SHP77 treated with DMSO at 0.1 percent for 48 hours (cell line): Measurements from ENCODE around the gene KIF26B.
"Not testable (repeated sequence)": the region's sequence is repeated elsewhere in the genome, so short reads cannot be mapped to it uniquely, and the experiment has no call there.

Experiments
- DNase-seq: peaks from one replicate; lab custom pipeline; 2025; lab: John Stamatoyannopoulos, UW

The KIF26B gene

DNA sequence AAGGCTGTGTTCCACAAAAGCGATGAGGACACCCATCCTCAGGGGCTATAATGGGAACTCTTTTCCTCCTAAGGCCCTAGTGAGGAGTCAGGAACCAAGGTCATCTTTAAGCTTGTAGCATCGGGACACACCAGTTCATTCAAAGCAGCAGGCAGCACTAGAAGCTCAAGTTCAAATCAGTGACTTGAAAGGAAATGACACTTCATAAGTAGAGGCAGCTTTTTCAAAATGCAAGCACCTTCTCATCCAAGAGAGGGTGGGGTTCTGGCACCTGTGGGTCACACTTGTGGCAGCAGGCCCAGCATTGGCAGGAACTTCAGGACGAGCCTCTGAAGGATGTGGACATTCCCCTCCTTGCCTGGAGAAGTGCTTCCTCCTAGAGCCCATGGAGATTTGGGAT lies 496.3 kb downstream of the KIF26B start:
- no peak for DNase-seq

DNA sequence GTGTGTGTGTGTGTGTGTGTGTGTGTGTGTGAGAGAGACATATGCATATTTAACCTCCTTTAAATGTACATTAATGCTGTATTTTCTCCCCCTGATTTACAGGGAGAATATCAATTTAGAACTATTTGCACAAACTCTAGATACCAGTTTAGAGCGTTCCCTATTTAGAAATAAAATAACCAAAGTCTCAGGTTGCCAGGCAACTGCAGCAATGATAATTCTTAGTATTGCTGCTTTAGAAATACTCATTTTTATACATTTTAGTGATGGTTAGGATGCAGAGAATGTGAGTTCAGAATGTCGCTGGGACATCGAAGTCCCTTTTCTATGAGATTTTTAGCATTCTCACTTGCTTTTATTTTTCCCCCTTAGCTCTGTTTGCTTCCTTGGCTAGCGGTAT lies 497.3 kb downstream of the KIF26B start:
- DNase-seq = no peak

DNA sequence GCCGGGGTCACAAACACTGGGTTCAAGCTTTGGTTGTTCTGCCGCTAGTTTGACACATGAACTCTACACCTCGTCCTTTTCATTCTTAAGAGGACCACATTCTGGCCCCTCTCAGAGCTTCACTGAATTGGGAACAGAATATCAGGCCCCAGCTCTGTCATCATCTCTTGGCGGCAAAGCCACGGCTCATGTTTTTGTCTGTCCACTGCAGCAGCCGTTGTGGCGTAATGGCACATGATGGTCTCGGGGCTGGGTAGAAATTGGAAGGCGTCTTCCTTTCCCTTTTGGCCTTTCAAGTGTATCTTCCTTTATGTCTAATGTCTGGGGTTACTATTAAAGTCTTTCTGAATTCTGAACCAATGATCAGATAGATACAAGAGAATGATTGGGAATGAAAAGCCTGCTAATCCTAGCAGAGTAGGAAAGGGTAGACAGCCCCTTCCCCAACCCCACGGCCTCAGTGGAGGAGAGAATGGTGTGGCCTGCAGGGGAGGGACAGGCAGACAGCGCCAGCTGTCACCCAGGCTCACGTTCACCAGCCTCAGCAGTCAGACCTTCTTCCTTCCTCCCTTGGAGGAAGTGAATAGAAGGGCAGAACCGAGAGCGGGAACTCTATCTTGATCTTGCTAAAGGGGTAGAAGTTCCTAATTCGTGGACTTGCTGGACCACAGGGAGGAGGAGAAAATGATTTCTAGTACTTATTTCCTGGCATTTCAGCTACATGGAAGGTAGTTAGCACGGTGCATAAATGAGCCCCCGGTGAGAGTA lies 498.1 kb downstream of the KIF26B start:
- no peak for DNase-seq

DNA sequence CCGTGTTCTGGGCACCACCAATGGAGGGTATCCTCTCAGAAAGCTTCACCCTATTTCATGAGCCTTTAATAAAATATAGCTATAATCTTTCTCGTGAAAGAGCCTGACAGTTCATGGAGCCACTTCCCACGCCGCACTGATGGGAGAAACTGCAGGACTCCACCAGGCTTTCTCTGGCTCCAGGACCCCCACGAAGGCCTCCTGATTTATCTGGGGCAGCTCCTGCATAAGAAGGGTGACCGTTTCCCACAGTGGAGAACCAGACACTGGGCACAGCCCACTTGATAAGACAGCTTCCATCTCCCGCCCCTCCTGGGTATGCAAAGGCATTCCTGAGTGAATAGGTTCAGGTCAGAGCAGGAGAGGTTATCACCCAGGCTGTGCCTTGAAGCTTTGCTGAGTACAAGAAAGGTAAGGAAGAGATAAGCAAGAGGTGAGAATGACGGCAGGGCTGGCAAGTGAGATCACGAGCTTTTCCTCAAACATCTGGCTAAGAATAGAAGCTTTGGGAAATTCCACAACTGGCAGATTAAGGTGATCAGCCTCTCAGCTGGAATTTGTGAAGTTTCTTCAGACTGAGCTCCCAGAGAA lies 499.8 kb downstream of the KIF26B start:
- DNase-seq = no peak

DNA sequence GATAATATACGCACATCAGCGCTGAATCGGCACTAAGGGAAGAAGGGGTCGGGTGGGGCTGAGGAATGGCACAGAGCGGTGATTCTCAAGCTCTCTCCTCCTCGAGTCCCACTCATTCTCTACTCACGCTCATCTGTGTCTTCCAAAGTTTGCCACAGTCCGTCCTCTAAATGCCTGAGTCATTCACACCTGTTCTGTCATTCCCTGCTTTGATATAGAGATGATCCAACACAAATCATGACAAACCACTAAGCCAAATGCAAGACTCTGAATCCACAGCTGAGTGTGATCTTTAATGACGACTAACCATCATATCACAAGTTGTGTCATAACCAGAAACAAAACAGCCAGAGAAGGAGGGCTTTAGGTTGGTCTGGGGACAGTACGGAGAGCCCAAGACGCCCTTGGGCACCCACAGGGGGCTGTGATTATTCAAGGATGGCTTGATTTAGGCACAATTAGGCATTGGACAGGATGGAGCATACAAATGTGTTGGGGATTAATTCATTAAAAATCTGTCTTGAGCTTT lies 501.5 kb downstream of the KIF26B start:
- DNase-seq = no peak

DNA sequence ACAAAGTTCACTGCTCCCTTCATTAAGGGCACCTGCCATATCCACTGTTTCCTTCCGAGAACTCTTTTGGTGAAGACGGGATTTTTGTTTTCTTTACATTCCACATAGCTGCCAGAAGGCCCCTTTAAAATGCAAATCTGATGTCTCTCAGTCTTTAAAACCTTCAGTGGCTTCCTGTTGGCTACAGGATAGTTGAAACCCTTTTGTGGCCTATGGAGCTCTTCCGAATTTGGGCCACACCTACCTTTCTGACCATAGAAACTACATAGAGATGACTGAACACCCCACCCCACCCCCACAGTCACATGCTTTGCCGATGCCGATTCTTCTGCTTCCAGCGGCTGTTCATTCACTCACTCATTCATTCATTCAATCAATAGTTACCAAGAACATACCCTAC lies 502.6 kb downstream of the KIF26B start:
- no peak for DNase-seq

DNA sequence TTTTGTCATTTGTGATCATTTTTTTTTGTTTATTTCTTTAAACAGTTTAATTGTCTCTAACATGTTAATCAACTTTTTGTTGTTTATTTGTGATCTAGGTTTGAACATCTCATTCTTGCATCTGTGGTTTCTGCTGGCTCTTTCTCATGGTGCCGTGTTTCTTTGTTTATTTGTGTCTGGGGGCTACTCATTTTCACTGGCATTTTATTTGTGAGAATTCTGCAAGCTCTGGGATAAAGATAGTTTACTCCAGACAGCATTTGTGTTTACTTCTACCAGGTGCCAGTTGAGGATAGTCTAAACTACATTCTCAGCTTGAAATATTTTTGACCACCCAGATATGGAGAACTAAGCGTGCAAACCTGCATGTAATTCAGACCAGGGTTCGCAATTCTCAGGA lies 508.6 kb downstream of the KIF26B start:
- no peak for DNase-seq

DNA sequence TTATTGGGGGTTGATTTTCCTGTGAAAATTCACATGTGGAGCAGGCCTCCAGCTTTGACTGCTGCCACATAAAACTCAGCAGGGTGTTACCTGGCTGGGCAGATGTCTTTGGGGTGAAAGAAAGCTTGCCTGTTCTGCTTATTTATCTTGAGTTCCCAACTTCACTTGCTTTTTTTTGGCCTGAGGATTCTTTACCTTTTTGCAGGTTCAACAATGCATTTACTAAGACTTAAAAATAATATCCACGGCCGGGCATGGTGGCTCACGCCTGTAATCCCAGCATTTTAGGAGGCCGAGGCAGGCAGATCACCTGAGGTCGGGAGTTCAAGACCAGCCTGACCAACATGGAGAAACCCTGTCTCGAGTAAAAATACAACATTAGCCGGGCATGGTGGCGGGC lies 509.1 kb downstream of the KIF26B start:
- no peak for DNase-seq

DNA sequence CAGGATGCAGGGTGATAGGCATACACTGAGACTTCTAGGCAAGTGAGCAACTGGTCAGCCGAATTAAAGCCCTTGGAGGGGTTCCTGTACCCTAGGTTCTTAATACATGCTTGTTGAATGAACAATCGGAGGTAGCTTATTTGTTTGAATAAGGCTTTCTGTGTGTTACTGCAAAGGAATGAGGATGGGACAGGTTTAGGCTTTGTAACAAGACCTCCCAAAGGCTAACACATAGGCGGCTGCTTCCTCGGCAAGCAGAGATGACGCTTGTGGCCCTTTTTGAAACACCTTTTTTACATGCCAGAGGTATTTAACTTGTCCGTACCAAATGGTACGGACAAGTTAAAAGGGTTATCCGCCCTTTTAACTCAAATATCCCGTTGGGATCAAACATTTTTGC lies 511.6 kb downstream of the KIF26B start:
- DNase-seq = no peak

DNA sequence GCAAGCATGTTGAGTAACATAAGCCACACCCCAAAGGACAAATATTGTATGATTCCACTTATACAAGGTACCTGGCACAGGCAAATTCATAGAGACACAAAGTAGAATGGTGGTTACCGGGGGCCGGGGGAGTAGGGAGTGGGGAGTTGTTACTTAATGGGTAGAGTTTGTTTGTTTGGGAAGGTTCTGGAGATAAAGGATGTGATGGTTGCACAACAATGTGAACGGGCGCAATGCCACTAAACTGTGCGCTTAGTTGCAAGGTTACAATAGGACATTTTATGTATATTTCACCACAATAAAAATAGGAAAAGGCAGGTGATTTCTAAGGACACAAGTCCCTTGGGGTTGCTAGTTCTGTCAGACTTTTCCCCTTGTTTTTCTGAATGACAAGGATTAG lies 516.6 kb downstream of the KIF26B start:
- no peak for DNase-seq

DNA sequence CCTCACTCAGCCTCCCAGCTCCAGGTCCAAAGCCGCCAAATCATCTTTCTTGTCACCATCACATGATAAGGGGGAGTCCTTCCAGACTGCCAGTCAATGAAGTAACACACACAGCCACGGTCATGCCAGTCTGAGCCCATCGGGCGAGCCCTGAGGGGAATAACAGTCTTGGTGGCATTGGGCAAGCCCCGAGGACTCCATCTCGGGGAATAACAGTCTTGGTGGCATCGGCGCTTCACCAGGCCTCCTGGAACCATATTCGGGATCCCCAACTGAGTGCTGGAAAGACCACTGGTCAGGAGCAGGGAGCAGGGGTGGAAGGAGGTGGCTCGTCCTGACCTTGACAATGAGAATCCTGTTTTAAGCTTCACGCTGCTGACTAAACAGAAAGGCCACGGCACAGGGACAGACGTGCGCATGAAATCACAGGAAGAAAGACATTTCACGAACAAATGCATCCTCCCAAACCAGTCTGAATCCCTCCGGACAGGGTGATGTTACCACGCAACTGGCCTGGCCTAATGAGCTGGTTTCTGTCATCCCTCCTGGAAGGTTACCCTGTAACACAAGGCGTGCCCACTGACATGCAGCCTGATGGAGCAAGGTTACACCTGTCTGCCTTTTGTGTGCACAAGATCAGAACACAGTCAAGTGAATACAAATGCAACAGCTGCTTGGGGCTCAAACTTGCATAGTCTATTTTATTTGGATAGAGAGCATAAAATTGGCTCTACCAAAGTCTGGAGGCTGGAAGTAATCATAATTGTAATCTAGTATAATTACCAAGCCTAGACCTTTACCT lies 517.4 kb downstream of the KIF26B start:
- no peak for DNase-seq

DNA sequence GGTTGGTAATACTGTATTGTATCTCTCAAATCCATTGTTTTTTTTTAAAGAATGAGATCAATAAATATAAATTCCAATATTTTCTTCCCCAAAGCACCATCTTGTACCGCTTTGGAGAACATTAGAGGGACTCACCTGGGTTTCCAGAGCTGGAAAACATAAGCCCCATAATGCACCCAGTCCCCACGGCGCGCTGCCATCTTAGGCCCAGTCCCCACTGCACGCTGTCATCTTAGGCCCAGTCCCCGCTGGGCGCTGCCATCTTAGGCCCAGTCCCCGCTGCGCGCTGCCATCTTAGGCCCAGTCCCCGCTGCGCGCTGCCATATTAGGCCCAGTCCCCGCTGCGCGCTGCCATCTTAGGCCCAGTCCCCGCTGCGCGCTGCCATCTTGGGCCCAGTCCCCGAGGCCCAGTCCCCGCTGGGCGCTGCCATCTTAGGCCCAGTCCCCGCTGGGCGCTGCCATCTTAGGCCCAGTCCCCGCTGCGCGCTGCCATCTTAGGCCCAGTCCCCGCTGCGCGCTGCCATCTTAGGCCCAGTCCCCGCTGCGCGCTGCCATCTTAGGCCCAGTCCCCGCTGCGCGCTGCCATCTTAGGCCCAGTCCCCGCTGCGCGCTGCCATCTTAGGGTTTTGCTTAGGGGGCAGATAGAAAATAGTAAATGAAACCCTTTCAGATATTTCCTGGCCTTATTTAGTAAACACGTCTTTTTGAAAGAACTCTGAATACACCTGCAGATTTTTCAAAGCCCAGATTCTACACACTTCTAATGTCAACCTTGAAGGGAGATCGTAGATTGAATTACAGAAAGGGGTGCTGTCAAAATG lies 518.3 kb downstream of the KIF26B start:
- not testable (repeated sequence) for DNase-seq

DNA sequence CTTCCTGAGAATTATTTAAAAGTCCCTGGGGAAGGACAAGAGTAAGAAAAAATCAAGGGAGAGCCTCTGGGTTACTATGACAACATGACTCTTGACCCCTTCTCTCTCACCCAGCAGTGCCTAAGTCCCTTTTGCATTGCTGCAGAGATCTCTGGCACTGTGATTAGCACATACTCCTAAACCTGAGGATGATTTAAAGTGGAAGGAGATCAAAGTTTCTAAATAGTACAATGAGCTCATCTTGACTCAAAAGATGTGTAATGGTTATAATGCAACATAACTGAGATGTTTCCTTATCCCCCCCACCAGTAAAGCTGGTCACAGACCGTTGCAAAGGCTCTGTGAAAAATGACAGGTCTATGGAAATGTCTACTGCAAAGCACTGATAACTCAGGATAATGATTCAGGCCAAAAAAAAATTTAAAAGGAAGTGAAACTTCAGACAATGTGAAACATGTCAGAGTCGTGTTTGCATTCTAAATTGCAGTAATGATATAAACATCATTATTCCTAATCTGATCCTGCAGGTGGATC lies 519.2 kb downstream of the KIF26B start:
- DNase-seq = no peak

DNA sequence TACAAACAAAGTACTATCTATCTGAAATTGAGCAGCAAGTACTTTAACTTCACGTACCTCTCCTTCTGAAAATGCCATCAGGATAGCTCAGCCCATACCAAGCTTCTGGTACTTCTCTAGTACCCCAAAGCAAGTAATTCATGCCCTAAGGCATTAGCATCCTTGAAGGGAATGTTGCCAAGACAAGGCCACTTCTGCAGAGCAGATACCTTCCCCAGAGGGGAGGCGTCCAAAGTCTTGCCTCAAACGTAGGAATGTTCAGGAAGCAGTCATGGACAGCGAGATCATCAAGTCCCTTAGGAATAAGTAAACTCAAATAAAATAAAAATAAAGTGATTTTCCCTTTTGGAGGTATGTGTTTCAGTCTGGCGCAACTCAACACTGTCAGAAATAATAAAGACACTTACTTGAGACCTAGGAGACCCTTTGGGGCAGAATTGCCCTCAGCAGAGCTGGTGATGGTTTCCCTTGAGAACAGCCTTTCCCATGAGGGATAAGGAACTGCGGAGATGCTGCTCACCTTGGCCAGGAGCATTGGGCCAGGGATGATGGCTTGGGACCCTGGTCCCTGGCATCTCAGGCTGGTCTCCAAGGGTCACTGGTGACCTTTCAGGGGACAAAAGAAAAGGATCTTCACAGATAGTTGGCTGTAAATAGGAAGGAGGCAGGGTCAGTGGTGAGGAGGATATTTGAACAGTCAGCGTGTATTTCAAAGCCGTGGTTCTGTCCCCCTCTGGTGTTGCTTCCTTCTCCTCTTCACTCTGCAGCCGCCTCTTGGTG lies 522.9 kb downstream of the KIF26B start:
- no peak for DNase-seq

DNA sequence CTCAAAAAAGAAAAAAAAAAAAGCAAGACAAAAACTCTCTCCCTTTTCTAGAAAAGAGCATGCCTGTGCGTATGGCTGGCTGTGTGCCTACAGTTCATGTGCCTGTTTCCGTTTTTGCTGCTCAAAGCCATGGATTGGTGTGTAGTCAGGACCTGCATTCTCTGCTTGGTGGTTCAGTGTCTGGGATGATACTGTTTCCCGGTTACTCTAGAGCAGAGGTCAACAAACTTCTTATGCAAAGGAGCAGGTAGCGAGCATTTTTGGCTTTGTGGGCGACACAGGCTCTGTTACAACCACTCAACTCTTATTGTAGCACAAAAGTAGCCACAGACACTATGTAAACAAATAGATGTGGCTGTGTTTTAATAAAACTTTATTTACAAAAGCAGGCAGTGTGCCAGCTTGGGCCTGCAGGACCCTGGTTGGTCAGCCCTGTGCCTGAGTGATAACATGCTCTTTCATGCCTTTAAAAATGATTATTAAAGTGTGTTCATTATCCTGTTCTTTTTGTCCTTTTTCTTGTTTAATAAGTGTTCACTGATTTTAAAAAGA lies 524.2 kb downstream of the KIF26B start:
- DNase-seq = no peak

DNA sequence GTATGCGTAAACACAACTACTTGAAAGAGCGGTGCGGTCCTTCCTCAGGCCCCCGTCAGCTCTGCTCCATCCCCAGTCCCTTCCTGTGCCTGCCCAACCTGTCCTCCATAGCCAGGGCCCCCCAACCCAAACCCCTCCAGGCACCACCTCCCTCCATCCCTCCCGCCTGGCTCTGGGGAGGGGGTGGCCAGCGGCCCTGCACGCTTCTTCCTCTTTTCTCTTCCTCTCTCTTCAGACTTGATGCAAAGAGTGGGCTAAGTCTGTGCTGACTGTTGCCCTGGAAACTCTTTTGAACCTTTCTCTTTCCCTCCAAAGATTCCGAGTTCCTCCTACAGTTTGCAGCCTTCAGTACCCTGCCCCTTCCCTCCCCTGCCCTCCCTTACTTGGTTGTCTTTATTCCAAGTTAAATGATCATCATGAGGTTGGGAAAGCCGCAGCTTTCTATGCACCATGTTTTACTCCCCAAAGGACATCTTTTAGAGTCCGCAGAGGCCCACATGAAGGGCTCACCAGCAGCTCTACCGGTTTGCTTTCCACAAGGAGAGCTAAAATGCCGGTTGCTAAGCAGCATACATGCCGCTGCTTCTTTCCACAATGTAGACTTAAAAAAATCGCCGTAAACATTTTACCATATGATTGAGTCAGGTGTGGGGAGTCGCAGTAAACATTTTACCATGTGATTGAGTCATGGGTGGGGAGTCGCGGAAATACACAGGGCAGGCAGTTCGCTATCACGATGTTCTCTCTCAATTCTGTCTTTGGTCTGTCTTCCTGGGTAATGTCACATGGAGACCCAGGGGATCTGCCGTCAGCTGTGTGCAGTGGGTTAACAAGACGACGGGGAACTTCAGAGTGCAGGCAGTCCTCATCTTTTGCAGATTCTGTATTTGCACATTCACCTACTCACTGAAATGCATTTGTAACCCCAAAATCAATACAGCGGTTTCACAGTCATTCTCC lies 525.3 kb downstream of the KIF26B start:
- no peak for DNase-seq

DNA sequence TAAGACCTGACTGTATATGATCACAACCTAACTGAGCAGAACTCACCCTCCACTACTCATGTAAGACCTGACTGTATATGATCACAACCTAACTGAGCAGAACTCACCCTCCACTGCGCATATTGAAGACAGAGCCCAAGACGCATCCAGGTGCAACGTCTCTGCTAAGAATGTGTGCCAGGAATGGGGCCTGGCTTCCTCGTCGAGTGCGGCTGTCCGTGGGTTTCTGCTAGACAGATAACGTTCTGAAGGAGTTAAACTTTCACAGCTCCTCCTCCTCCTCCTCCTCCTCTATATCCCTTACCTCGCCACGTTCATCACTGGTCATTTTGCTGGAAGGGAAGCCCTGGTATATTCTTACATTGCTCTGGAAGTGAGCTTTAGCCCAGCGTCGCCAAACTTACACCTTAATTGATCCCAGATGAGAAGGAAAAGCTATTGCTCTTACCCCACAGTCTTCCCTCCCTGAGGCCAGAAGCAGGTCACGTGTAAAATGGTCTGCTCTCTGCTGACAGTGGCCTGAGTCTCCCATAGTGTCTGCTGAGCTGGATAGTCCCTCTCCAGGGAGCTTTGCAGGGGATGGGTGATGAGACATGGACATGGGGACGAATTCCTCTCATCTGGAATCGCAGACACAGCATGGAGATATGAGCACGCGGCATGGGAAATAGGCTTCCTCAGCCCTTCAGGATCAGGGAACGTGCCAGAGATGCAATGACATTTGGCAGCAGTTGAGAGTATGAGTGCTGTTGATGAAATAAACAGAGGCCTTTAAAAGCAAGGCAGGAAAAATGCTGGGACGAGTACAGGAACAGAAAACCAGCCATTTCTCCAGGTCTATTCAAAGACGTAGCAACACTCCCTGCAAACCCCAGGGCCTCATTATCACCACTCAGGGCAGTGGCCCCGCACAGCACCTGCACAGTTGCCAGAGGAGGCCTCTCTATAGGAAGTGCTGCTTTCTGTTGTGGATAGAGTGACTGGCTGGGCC lies 528.1 kb downstream of the KIF26B start:
- no peak for DNase-seq

DNA sequence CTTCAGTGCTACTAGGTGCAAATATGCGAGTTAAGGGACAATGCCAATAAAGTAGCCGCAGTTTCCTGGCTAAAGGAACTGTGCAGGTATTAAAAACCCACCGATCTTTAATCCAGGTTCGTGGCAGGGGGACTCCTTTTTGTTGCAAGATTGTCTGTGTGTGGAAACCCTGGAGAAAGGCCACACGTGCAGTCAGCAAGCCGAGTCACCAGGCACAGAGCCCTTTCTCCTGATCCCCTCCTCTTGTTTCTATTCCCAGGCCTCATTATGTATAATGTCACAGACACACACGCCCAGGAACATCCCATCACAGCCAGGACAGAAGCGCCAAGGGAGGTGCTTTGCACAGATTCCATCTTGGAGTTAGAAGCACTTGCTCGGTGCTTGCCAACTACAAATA lies 528.9 kb downstream of the KIF26B start:
- DNase-seq = no peak
